ENCODE measurements around the gene TINAG. TPM values are rescaled to one million over a fixed set of nuclear protein-coding genes. Genes with fewer than 3 reads are reported as not detected.
"Not testable (repeated sequence)": the region's sequence is repeated elsewhere in the genome, so short reads cannot be mapped to it uniquely, and the experiment has no call there.

TINAG gene
- total RNA-seq, 1 experiment from 2014 or later: not detected

GRCh38 chr6:54301770-54302169 is 6.5 kb upstream of the TINAG start:
- in situ Hi-C loops (cut with HindIII; ENCODE audit: low sequenced_read_pairs): no loop called here
- DNase-seq (ENCODE audit: low spot score): no peak

GRCh38 chr6:54307439-54307910 is 766 bp upstream of the TINAG start:
- no peak for DNase-seq (ENCODE audit: low spot score)
- in situ Hi-C loops (cut with HindIII; ENCODE audit: low sequenced_read_pairs): no loop called here

GRCh38 chr6:54308986-54309315 is 710 bp downstream of the TINAG start:
- in situ Hi-C loops (cut with HindIII; ENCODE audit: low sequenced_read_pairs): no loop called here
- DNase-seq (ENCODE audit: low spot score): no peak

- no peak for DNase-seq (ENCODE audit: low spot score)
- in situ Hi-C loops (cut with HindIII; ENCODE audit: low sequenced_read_pairs): no loop called here
Measured at GRCh38 chr6:54310377-54311152, 2.3 kb downstream of the TINAG start.

- in situ Hi-C loops (cut with HindIII; ENCODE audit: low sequenced_read_pairs): no loop called here
- DNase-seq (ENCODE audit: low spot score): no peak
Measured at GRCh38 chr6:54315656-54316055, 7.4 kb downstream of the TINAG start.

- DNase-seq (ENCODE audit: low spot score): no peak
- in situ Hi-C loops (cut with HindIII; ENCODE audit: low sequenced_read_pairs): no loop called here
Measured at GRCh38 chr6:54320871-54321270, 12.6 kb downstream of the TINAG start.

GRCh38 chr6:54327631-54328030 is 19.4 kb downstream of the TINAG start:
- no peak for DNase-seq (ENCODE audit: low spot score)

GRCh38 chr6:54331571-54331970 is 23.3 kb downstream of the TINAG start:
- in situ Hi-C loops (cut with HindIII; ENCODE audit: low sequenced_read_pairs); DNase-seq (ENCODE audit: low spot score): not testable (repeated sequence)

More at GRCh38 chr6:54327631-54328030, 19.4 kb downstream of the TINAG start:
- in situ Hi-C loops (cut with HindIII; ENCODE audit: low sequenced_read_pairs): no loop called here

- in situ Hi-C loops (cut with HindIII; ENCODE audit: low sequenced_read_pairs): no loop called here
- no peak for DNase-seq (ENCODE audit: low spot score)
Measured at GRCh38 chr6:54335871-54336270, 27.6 kb downstream of the TINAG start.

- in situ Hi-C loops (cut with HindIII; ENCODE audit: low sequenced_read_pairs): no loop called here
- no peak for DNase-seq (ENCODE audit: low spot score)
Measured at GRCh38 chr6:54353975-54354374, 45.7 kb downstream of the TINAG start.

- in situ Hi-C loops (cut with HindIII; ENCODE audit: low sequenced_read_pairs): no loop called here
- no peak for DNase-seq (ENCODE audit: low spot score)
Measured at GRCh38 chr6:54354608-54355007, 46.4 kb downstream of the TINAG start.

- in situ Hi-C loops (cut with HindIII; ENCODE audit: low sequenced_read_pairs): no loop called here
- no peak for DNase-seq (ENCODE audit: low spot score)
Measured at GRCh38 chr6:54357141-54357540, 48.9 kb downstream of the TINAG start.

GRCh38 chr6:54361188-54361587 is 52.9 kb downstream of the TINAG start:
- in situ Hi-C loops (cut with HindIII; ENCODE audit: low sequenced_read_pairs): no loop called here
- DNase-seq (ENCODE audit: low spot score): no peak

- DNase-seq (ENCODE audit: low spot score): no peak
- in situ Hi-C loops (cut with HindIII; ENCODE audit: low sequenced_read_pairs): no loop called here
Measured at GRCh38 chr6:54361734-54362133, 53.5 kb downstream of the TINAG start.

GRCh38 chr6:54366667-54367327 is 58.6 kb downstream of the TINAG start:
- in situ Hi-C loops (cut with HindIII; ENCODE audit: low sequenced_read_pairs): no loop called here
- DNase-seq (ENCODE audit: low spot score): no peak

GRCh38 chr6:54377776-54378175 is 69.5 kb downstream of the TINAG start:
- in situ Hi-C loops (cut with HindIII; ENCODE audit: low sequenced_read_pairs): no loop called here
- no peak for DNase-seq (ENCODE audit: low spot score)

GRCh38 chr6:54386295-54386694 is 78.1 kb downstream of the TINAG start:
- DNase-seq (ENCODE audit: low spot score): no peak
- in situ Hi-C loops (cut with HindIII; ENCODE audit: low sequenced_read_pairs): no loop called here

GRCh38 chr6:54390362-54390761 is 82.1 kb downstream of the TINAG start:
- in situ Hi-C loops (cut with HindIII; ENCODE audit: low sequenced_read_pairs): no loop called here
- no peak for DNase-seq (ENCODE audit: low spot score)

- in situ Hi-C loops (cut with HindIII; ENCODE audit: low sequenced_read_pairs): no loop called here
Measured at GRCh38 chr6:54391577-54391976, 83.3 kb downstream of the TINAG start.

GRCh38 chr6:54403096-54403495 is 94.9 kb downstream of the TINAG start:
- DNase-seq (ENCODE audit: low spot score): no peak
- in situ Hi-C loops (cut with HindIII; ENCODE audit: low sequenced_read_pairs): no loop called here

More at GRCh38 chr6:54391577-54391976, 83.3 kb downstream of the TINAG start:
- DNase-seq (ENCODE audit: low spot score): no peak

- in situ Hi-C loops (cut with HindIII; ENCODE audit: low sequenced_read_pairs): no loop called here
- DNase-seq (ENCODE audit: low spot score): no peak
Measured at GRCh38 chr6:54404791-54405190, 96.5 kb downstream of the TINAG start.
